ENCODE data around the gene FKBP1A. TPM values are rescaled to one million over a fixed set of nuclear protein-coding genes. Genes with fewer than 3 reads are reported as not detected.

FKBP1A gene
- total RNA-seq (2012; rRNA removed), result 203 and 233 TPM in 2 replicates

DNA sequence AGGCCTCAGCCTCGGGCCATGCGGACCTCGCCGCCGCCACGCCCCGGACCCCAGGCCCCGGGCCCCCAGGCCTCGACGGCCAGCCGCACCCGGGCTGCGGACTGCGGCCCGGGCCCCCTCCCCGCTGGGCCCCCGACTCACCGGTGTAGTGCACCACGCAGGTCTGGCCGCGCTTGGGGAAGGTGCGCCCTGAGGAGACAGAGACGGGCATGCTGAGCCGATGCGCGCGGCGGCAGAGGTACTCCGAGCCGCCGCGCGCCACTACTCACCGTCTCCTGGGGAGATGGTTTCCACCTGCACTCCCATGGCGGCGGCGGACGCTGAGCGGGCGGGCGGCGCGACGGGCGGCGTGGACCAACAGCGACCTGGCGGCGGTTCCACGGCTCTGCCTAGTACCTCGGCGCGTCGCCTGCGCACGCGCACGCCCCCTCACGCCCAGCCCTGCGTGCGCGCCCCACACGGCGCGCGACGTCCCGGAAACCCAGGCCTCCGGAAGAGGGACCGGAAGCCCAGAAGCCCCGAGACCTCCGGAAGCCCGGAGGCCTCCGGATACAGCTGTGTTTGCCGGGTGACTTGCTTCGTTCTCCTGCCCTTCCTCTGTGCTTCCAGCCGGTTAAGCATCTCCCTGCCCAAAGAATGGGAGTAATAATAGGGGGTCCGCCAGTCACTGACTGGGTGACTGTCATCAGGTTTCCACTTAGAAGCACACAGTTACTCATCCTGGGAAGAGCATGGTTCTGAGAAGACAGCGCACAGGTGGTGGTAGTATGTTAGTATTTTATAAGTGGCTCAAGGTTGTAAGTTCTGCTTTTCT lies at the start of gene FKBP1A:
Gene FKBP1A, minus strand, starts transcription at position 362 of the 814 bp plus-strand sequence. Its CDS starts 56 bp downstream, at position 306.
- Histone ChIP-seq H3K4me1 (ENCODE audit: control insufficient read depth, insufficient read depth, low read length) (peaks cover 44% of the 10 kb centered on the region), H3K9ac (ENCODE audit: low read depth, low read length) (peak within 1 kb of the TSS; percentile 86), H3K4me3 (ENCODE audit: low read length) (peak within 1 kb of the TSS; percentile 97)

DNA sequence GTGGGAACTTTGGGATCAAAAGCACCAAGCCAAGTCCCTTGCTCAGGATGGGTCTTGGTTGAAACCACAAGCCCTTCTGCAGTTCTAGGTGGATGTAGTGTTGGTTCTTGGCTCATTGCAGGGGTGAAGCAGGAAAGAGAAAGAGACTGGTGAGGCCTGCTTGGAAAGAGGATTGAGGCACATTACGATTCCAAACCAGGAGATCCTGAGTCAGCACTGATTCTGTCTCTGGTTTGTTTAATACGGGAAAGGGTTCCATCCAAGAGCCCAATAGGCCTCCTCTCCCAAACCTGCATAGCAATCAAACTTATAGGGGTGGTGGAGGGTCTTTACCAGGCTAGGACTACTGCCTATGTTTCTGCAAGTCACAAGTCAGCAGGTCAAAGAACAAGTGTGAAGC lies 49.5 kb upstream of the FKBP1A start:
- Histone ChIP-seq H3K4me2 (ENCODE audit: low read length) (no peak overlapping the region), H3K36me3 (ENCODE audit: insufficient read depth, low read length) (peaks cover 56% of the 10 kb centered on the region), H3K9ac (ENCODE audit: low read depth, low read length) (no peak overlapping the region), H3K4me1 (ENCODE audit: control insufficient read depth, insufficient read depth, low read length) (no peaks in the 10 kb centered on the region), H3K4me3 (ENCODE audit: low read length) (no peak overlapping the region), H3K27me3 (ENCODE audit: control insufficient read depth, insufficient read depth, low read length) (no peaks in the 10 kb centered on the region), H3K9me3 (replicated peaks; ENCODE audit: low read length) (no peaks in the 10 kb centered on the region)

More for the DNA sequence above, at the start of gene FKBP1A:
- no peaks in the 10 kb centered on the region for H3K9me3 ChIP-seq (replicated peaks; ENCODE audit: low read length)
- peaks cover 7% of the 10 kb centered on the region for H3K27me3 ChIP-seq (ENCODE audit: control insufficient read depth, insufficient read depth, low read length)
- peaks cover 20% of the 10 kb centered on the region for H3K36me3 ChIP-seq (ENCODE audit: insufficient read depth, low read length)
- peak within 1 kb of the TSS; percentile 90 for H3K4me2 ChIP-seq (ENCODE audit: low read length)

DNA sequence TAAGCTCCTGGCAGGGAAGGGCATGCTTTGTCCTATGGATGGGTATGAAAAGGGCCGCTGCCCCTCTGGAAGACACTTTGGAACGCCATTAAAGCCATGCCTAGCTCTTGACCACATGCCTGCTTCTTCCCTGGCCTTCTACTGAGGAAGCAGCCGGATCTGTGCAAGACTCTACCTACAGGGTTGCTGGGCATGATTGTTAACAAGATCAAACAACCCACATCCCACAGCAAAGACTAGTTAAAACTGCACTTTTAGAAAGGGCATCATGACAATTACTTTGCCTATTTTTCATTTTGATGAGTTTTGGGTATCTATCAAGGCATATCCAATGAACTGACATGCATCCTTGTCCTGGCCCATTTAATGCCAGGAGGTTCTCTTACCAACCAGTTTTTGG lies 48.3 kb upstream of the FKBP1A start:
- no peak overlapping the region for H3K4me2 ChIP-seq (ENCODE audit: low read length)
- no peaks in the 10 kb centered on the region for H3K27me3 ChIP-seq (ENCODE audit: control insufficient read depth, insufficient read depth, low read length)
- H3K9ac ChIP-seq (ENCODE audit: low read depth, low read length), result no peak overlapping the region
- H3K9me3 ChIP-seq (replicated peaks; ENCODE audit: low read length), result no peaks in the 10 kb centered on the region
- no peak overlapping the region for H3K4me3 ChIP-seq (ENCODE audit: low read length)
- no peaks in the 10 kb centered on the region for H3K4me1 ChIP-seq (ENCODE audit: control insufficient read depth, insufficient read depth, low read length)
- H3K36me3 ChIP-seq (ENCODE audit: insufficient read depth, low read length), result peaks cover 46% of the 10 kb centered on the region

DNA sequence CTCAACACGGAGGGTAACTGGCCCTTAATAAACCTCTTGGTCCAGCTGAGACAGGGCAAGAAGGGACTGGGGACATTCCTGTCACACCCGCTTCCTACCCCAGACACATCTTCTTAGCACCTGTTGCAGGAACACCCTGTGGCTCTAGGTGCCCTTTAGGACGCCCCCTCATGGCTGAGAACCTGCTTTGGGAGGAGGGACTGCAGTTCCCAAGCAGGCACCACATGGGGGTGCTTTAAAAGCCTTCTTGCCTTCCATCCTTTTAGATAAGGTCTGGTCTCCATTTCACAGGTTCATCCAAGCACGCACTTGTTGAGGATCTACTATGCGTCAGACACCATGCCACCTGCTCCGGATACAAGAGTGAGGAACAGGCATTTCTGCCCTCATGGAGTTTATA lies 47.2 kb upstream of the FKBP1A start:
- H3K9ac ChIP-seq (ENCODE audit: low read depth, low read length), result no peak overlapping the region
- H3K4me3 ChIP-seq (ENCODE audit: low read length), result no peak overlapping the region
- peaks cover 35% of the 10 kb centered on the region for H3K36me3 ChIP-seq (ENCODE audit: insufficient read depth, low read length)
- H3K9me3 ChIP-seq (replicated peaks; ENCODE audit: low read length), result no peaks in the 10 kb centered on the region
- H3K4me1 ChIP-seq (ENCODE audit: control insufficient read depth, insufficient read depth, low read length), result peaks cover 10% of the 10 kb centered on the region
- no peaks in the 10 kb centered on the region for H3K27me3 ChIP-seq (ENCODE audit: control insufficient read depth, insufficient read depth, low read length)
- no peak overlapping the region for H3K4me2 ChIP-seq (ENCODE audit: low read length)

DNA sequence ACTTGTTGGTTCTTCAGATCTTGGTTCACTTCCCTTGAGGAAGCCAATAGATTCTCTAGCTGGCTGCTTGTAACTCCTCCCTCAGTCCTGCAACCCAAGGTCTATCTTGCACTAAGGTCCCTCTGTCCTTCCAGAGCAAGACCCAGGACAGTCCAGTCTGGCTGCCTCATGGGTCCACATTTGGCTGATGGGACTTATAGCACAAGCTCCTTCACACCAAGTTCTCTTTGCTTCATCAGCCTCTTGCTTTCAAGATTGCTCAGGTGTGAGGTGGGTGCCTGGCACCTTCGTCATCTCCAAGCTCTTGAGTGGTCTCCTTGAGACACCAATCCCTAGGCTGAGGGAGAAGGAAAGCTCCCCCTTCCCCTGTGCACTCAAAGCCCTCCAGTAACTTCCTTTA lies 45.5 kb upstream of the FKBP1A start:
- no peak overlapping the region for H3K9ac ChIP-seq (ENCODE audit: low read depth, low read length)
- H3K9me3 ChIP-seq (replicated peaks; ENCODE audit: low read length), result no peaks in the 10 kb centered on the region
- no peak overlapping the region for H3K4me3 ChIP-seq (ENCODE audit: low read length)
- H3K4me1 ChIP-seq (ENCODE audit: control insufficient read depth, insufficient read depth, low read length), result peaks cover 19% of the 10 kb centered on the region
- H3K36me3 ChIP-seq (ENCODE audit: insufficient read depth, low read length), result peaks cover 18% of the 10 kb centered on the region
- no peak overlapping the region for H3K4me2 ChIP-seq (ENCODE audit: low read length)
- no peaks in the 10 kb centered on the region for H3K27me3 ChIP-seq (ENCODE audit: control insufficient read depth, insufficient read depth, low read length)

DNA sequence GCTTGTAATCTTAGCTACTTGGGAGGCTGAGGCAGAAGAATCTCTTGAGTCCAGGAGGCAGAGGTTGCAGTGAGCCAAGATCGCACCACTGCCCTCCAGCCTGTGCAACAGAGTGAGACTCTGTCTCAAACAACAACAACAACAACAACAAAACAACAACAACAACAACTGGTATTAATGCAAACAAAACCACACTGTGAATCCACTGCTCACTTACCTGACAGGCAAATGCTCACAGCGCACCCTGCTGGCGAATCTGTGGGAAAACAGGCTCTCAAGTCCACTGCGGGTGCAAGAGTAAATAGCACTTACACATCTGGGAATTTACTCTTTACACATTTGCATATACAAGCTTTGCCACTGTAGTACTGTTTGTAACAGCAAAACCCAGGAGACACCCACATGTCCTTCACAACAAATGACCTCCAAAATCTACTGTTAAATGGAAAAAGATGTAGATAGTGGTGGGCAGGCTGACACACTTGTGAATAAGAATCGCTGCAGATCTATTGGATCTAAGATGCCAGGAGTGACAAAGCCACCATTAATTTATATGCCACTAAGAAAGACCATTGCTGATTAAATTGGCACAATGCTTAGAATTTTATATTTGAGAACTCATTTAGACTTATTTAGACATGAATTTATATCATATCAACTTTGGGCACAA lies 44.5 kb upstream of the FKBP1A start:
- no peak overlapping the region for H3K4me2 ChIP-seq (ENCODE audit: low read length)
- peaks cover 19% of the 10 kb centered on the region for H3K4me1 ChIP-seq (ENCODE audit: control insufficient read depth, insufficient read depth, low read length)
- H3K9me3 ChIP-seq (replicated peaks; ENCODE audit: low read length), result no peaks in the 10 kb centered on the region
- H3K4me3 ChIP-seq (ENCODE audit: low read length), result no peak overlapping the region
- peaks cover 9% of the 10 kb centered on the region for H3K36me3 ChIP-seq (ENCODE audit: insufficient read depth, low read length)
- no peaks in the 10 kb centered on the region for H3K27me3 ChIP-seq (ENCODE audit: control insufficient read depth, insufficient read depth, low read length)
- H3K9ac ChIP-seq (ENCODE audit: low read depth, low read length), result no peak overlapping the region

DNA sequence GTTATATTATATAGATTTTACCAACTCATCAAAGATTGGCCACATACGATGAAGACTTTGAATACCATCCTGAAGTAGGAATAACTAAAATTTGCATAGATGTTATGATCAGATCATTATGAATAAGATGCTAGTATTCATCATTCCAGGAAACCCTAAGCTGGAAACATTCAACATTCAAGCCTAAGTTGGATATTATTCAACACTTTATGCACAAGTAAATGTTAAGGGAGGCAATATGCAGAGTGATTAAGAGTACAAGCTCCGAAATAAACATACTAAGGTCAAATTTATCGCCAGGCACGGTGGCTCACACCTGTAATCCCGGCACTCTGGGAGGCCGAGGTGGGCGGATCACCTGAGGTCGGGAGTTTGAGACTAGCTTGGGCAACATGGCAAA lies 43.4 kb upstream of the FKBP1A start:
- H3K36me3 ChIP-seq (ENCODE audit: insufficient read depth, low read length), result no peaks in the 10 kb centered on the region
- H3K27me3 ChIP-seq (ENCODE audit: control insufficient read depth, insufficient read depth, low read length), result no peaks in the 10 kb centered on the region
- no peak overlapping the region for H3K9ac ChIP-seq (ENCODE audit: low read depth, low read length)
- H3K9me3 ChIP-seq (replicated peaks; ENCODE audit: low read length), result no peaks in the 10 kb centered on the region
- H3K4me3 ChIP-seq (ENCODE audit: low read length), result no peak overlapping the region
- H3K4me2 ChIP-seq (ENCODE audit: low read length), result no peak overlapping the region
- peaks cover 19% of the 10 kb centered on the region for H3K4me1 ChIP-seq (ENCODE audit: control insufficient read depth, insufficient read depth, low read length)

DNA sequence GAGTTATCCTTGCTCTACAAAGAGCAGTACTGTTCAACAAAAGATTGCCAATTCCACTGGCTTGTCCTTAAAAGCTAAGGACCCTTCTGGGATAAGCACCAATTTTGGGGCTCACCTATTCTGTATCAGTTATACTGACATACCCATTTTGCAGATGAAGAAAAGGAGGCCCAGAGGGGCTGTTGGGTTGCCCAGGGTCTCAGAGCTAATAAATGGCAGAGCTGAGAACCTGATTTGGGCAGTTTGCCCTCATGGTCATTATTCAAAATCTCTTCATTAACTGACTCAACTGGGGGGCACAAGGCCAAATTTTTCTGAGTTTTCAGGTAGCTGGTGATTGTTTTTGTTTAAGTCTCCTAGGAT lies 42.5 kb upstream of the FKBP1A start:
- Histone ChIP-seq H3K9ac (ENCODE audit: low read depth, low read length) (no peak overlapping the region), H3K4me2 (ENCODE audit: low read length) (no peak overlapping the region), H3K36me3 (ENCODE audit: insufficient read depth, low read length) (no peaks in the 10 kb centered on the region), H3K9me3 (replicated peaks; ENCODE audit: low read length) (no peaks in the 10 kb centered on the region), H3K27me3 (ENCODE audit: control insufficient read depth, insufficient read depth, low read length) (no peaks in the 10 kb centered on the region), H3K4me1 (ENCODE audit: control insufficient read depth, insufficient read depth, low read length) (peaks cover 19% of the 10 kb centered on the region), H3K4me3 (ENCODE audit: low read length) (no peak overlapping the region)

DNA sequence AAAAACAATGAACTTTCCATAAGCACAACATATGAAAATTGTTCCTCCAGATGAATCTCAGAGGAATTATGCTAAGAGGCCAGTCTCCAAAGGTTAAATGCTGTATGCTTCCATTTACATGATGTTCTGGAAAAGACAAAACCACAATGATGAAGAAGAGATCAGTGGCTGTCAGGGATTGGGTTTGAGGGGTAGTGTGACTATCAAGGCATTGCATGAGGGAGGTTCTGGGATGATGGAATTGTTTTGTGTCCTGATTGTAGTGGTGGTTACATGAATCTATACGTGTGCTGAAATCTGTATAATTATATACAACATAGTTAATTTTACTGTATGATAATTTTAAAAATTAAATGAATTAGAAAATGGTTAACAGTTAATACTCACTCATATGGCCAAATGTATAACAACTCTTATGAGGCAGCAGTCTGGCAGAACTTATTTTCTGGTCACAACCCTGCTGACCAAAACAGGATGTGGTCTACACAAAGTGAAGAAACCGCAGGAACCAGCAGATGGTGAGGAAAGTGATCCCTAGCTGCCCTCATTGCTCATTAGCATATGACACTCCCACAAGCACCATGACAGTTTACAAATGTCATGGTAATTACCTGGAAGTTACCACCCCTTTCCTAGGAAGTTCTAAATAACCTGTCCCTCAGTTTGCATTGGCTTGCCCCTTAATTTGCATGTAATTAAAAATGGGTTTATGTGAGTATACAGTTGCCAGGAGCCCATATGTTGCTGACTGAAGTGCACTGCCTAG lies 41.9 kb upstream of the FKBP1A start:
- Histone ChIP-seq H3K4me3 (ENCODE audit: low read length) (no peak overlapping the region), H3K9ac (ENCODE audit: low read depth, low read length) (no peak overlapping the region), H3K9me3 (replicated peaks; ENCODE audit: low read length) (no peaks in the 10 kb centered on the region), H3K4me2 (ENCODE audit: low read length) (no peak overlapping the region), H3K4me1 (ENCODE audit: control insufficient read depth, insufficient read depth, low read length) (peaks cover 19% of the 10 kb centered on the region), H3K27me3 (ENCODE audit: control insufficient read depth, insufficient read depth, low read length) (no peaks in the 10 kb centered on the region), H3K36me3 (ENCODE audit: insufficient read depth, low read length) (no peaks in the 10 kb centered on the region)

DNA sequence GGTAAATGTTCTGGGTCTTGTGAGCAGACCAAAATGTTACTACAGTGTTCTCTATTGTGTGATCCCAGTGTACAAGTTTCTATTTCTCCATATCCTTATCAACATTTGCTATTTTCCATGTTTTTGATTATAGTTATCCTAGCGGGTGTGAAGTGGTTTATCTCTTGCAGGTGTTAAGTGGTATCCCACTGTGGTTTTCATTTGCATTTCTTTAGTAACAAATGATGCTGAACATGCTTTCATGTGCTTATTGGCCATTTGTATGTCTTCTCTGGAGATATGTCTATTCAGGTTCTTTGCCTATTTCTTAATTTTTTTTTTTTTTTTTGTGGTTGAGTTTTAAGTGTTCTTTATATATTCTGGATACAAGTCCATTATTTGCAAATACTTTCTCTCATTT lies 38.3 kb upstream of the FKBP1A start:
- no peaks in the 10 kb centered on the region for H3K9me3 ChIP-seq (replicated peaks; ENCODE audit: low read length)
- H3K4me2 ChIP-seq (ENCODE audit: low read length), result no peak overlapping the region
- H3K4me1 ChIP-seq (ENCODE audit: control insufficient read depth, insufficient read depth, low read length), result peaks cover 19% of the 10 kb centered on the region
- H3K36me3 ChIP-seq (ENCODE audit: insufficient read depth, low read length), result no peaks in the 10 kb centered on the region
- H3K9ac ChIP-seq (ENCODE audit: low read depth, low read length), result no peak overlapping the region
- H3K4me3 ChIP-seq (ENCODE audit: low read length), result no peak overlapping the region
- no peaks in the 10 kb centered on the region for H3K27me3 ChIP-seq (ENCODE audit: control insufficient read depth, insufficient read depth, low read length)

DNA sequence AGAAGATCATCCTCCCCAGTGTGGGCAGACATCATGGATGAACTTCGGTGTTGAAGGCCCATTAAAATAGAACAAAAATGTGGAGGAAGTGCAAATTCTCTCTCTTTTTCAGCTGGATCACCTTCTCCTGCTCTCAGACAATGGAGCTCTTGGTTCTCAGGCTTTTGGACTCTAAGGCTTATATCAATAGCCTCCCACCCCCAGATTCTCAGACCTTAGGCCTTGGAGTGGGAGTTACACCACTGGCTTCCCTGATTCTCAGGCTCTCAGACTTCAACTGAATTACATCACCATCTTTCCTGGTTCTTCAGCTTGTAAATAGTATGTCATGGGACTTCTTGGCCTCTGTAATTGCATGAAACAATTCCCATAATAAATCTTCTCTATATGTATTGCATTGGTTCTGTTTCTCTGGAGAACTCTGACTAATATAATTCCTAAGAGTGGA lies 37.2 kb upstream of the FKBP1A start:
- H3K36me3 ChIP-seq (ENCODE audit: insufficient read depth, low read length), result no peaks in the 10 kb centered on the region
- H3K9me3 ChIP-seq (replicated peaks; ENCODE audit: low read length), result no peaks in the 10 kb centered on the region
- H3K27me3 ChIP-seq (ENCODE audit: control insufficient read depth, insufficient read depth, low read length), result no peaks in the 10 kb centered on the region
- H3K4me3 ChIP-seq (ENCODE audit: low read length), result no peak overlapping the region
- peaks cover 9% of the 10 kb centered on the region for H3K4me1 ChIP-seq (ENCODE audit: control insufficient read depth, insufficient read depth, low read length)
- no peak overlapping the region for H3K9ac ChIP-seq (ENCODE audit: low read depth, low read length)
- no peak overlapping the region for H3K4me2 ChIP-seq (ENCODE audit: low read length)
